ENCODE measurements around the gene PRKRIP1. TPM values are rescaled to one million over a fixed set of nuclear protein-coding genes. Genes with fewer than 3 reads are reported as not detected.

Gene PRKRIP1
- total RNA-seq, 1 donor from 2014 or later: 41.3 TPM

DNA sequence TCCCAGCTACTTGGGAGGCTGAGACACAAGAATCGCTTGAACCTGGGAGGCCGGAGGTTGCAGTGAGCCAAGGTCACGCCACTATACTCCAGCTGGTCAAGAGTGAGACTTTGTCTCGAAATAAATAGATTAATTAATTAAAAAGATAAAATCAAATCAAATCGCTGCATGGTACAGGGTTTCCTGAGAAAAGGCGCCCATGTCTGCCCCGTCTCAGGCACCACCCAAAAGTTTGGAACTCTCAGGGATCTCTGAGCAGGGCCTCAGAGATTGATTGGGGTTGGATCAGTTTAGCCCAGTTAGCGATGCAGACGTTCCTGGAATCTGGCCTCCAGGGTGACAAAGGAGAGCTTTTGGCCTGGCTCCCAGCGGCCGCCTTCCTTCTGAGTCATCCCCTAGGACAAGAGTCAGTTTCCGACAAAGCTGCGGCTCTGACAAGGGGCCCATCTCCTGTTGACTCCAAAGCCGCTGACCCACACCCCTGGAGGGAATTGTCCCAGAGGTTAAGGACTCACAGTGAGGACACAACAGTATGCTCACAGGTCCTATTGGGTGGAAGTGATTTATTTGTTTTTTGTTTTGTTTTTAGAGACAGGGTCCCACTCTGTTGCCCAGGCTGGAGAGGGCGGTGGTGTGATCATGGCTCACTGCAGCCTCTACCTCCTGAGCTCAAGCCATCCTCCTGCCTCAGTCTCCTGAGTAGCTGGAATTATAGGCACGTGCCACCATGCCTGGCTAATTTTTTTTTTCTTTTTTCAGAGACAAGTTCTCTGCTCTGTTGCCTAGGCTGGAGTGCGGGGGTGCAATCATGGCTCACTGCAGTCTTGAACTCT, 44.0 kb downstream of the PRKRIP1 start:
- H3K4me3 Mint-ChIP-seq (ENCODE audit: unreplicated experiment): no peak overlapping the region
- no peaks in the 10 kb centered on the region for H3K27me3 Mint-ChIP-seq (ENCODE audit: unreplicated experiment)
- DNase-seq (ENCODE audit: low spot score): no peak
- TF ChIP-seq, protein P1, sequence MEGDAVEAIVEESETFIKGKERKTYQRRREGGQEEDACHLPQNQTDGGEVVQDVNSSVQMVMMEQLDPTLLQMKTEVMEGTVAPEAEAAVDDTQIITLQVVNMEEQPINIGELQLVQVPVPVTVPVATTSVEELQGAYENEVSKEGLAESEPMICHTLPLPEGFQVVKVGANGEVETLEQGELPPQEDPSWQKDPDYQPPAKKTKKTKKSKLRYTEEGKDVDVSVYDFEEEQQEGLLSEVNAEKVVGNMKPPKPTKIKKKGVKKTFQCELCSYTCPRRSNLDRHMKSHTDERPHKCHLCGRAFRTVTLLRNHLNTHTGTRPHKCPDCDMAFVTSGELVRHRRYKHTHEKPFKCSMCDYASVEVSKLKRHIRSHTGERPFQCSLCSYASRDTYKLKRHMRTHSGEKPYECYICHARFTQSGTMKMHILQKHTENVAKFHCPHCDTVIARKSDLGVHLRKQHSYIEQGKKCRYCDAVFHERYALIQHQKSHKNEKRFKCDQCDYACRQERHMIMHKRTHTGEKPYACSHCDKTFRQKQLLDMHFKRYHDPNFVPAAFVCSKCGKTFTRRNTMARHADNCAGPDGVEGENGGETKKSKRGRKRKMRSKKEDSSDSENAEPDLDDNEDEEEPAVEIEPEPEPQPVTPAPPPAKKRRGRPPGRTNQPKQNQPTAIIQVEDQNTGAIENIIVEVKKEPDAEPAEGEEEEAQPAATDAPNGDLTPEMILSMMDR (IDR thresholded peaks at IDR 0.05; ENCODE audit: unreplicated experiment): no peak
- H3K4me1 Mint-ChIP-seq (ENCODE audit: unreplicated experiment): no peaks in the 10 kb centered on the region
- peaks cover 9% of the 10 kb centered on the region for H3K36me3 Mint-ChIP-seq (ENCODE audit: low read depth, unreplicated experiment)
- H3K9me3 Mint-ChIP-seq (ENCODE audit: unreplicated experiment): no peaks in the 10 kb centered on the region
- no peak overlapping the region for H3K27ac Mint-ChIP-seq (ENCODE audit: unreplicated experiment)

DNA sequence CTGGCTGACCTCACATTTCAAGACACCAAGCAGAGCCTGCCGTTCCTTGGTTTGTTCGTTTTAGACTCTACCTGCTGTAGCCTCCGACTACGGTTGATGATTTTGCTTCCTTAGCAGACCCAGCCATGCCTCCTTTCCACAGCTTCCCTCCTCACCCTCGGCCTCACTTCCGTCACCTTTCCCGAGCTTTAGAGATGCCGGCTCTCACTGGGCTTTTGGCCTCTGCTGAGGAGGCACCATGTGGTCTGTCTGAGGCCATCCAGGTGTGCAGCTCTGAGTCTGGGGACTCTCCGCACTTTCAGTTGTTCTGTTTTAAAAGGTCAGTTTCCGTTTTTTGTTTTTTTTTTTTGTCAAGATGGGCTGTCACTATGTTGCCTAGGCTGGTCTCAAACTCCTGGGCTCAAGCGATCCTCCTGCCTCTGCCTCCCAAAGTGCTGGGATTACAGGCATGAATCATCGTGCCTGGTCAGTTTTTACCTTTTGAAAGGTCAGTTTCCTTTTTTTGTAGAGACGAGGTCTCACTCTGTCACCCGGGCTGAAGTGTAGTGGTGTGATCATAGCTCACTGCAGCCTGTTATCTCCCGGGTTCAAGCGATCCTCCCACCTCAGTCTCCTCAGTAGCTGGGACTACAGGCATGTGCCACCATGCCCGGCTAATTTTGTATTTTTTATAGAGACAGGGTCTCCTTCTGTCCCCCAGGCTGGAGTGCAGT, 49.0 kb downstream of the PRKRIP1 start:
- TF ChIP-seq, protein P1 (IDR thresholded peaks at IDR 0.05; ENCODE audit: unreplicated experiment): no peak
- no peaks in the 10 kb centered on the region for H3K9me3 Mint-ChIP-seq (ENCODE audit: unreplicated experiment)
- no peak overlapping the region for H3K4me3 Mint-ChIP-seq (ENCODE audit: unreplicated experiment)
- no peaks in the 10 kb centered on the region for H3K4me1 Mint-ChIP-seq (ENCODE audit: unreplicated experiment)
- no peaks in the 10 kb centered on the region for H3K27me3 Mint-ChIP-seq (ENCODE audit: unreplicated experiment)
- no peak for DNase-seq (ENCODE audit: low spot score)
- peaks cover 4% of the 10 kb centered on the region for H3K36me3 Mint-ChIP-seq (ENCODE audit: low read depth, unreplicated experiment)
- H3K27ac Mint-ChIP-seq (ENCODE audit: unreplicated experiment): peak overlapping the region; percentile 57

DNA sequence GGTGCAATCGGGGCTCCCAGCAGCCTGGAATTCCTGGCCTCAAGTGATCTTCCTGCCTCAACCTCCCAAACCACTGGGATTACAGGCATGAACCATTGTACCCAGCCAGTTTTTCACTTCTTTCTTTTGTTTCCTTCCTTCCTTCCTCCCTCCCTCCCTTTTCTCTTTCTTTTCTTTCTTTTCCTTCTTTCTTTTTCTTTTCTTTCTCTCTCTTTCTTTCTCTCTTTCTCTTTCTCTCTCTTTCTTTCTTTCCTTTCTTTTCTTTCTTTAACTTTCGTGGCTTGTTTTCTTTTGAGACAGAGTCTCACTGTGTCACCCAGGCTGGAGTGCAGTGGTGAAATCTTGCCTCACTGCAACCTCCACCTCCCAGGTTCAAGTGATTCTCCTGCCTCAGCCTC, 49.5 kb downstream of the PRKRIP1 start:
- no peak overlapping the region for H3K4me3 Mint-ChIP-seq (ENCODE audit: unreplicated experiment)
- no peak for DNase-seq (ENCODE audit: low spot score)
- H3K9me3 Mint-ChIP-seq (ENCODE audit: unreplicated experiment): no peaks in the 10 kb centered on the region
- H3K27ac Mint-ChIP-seq (ENCODE audit: unreplicated experiment): no peak overlapping the region
- H3K36me3 Mint-ChIP-seq (ENCODE audit: low read depth, unreplicated experiment): peaks cover 4% of the 10 kb centered on the region
- H3K4me1 Mint-ChIP-seq (ENCODE audit: unreplicated experiment): no peaks in the 10 kb centered on the region
- H3K27me3 Mint-ChIP-seq (ENCODE audit: unreplicated experiment): no peaks in the 10 kb centered on the region
- TF ChIP-seq, protein P1 (IDR thresholded peaks at IDR 0.05; ENCODE audit: unreplicated experiment): no peak

DNA sequence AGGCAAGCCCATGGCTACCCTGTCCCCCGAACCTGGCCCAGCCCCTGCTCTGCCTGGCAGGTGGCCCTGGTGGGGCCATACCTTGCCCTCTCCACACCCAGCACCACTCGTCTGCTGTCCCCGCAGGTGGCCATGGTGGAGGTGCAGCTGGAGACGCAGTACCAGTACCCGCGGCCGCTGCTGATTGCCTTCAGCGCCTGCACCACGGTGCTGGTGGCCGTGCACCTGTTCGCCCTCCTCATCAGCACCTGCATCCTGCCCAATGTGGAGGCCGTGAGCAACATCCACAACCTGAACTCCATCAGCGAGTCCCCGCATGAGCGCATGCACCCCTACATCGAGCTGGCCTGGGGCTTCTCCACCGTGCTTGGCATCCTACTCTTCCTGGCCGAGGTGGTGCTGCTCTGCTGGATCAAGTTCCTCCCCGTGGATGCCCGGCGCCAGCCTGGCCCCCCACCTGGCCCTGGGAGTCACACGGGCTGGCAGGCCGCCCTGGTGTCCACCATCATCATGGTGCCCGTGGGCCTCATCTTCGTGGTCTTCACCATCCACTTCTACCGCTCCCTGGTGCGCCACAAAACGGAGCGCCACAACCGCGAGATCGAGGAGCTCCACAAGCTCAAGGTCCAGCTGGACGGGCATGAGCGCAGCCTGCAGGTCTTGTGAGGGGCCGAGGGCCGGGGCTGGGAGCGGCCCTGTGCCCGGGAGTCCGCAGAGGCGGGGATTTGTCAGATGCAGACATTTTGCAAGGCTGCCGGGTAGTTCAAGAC, 50.4 kb downstream of the PRKRIP1 start:
- Mint-ChIP-seq H3K4me1 (ENCODE audit: unreplicated experiment) (no peaks in the 10 kb centered on the region), H3K9me3 (ENCODE audit: unreplicated experiment) (no peaks in the 10 kb centered on the region), H3K36me3 (ENCODE audit: low read depth, unreplicated experiment) (peaks cover 4% of the 10 kb centered on the region), H3K4me3 (ENCODE audit: unreplicated experiment) (no peak overlapping the region), H3K27me3 (ENCODE audit: unreplicated experiment) (no peaks in the 10 kb centered on the region), H3K27ac (ENCODE audit: unreplicated experiment) (no peak overlapping the region)
- TF ChIP-seq, protein P1 (IDR thresholded peaks at IDR 0.05; ENCODE audit: unreplicated experiment): no peak
- no peak for DNase-seq (ENCODE audit: low spot score)

Data from endothelial cell (in vitro differentiated cells).